ENCODE data around the gene ACBD5.
A peak's percentile ranks its signal among the peaks of the same experiment; 100 is the strongest.

ACBD5 gene

GRCh38 chr10:27145937-27146336, 94.7 kb downstream of the ACBD5 start:
- peak in 1 of 3 donors; percentile 17 for DNase-seq

All from suppressor macrophage treated with lipopolysaccharide for 1 hour (primary cell).